HepG2 (cell line): ENCODE data around the gene GPT2. TPM values are rescaled to one million over a fixed set of nuclear protein-coding genes. Genes with fewer than 3 reads are reported as not detected.

ENCODE experiments used
- CENPX ChIP-seq: sonication (generic); formaldehyde crosslinking; IDR thresholded peaks from 2 replicates; pipeline ENCODE4 v1.9.0; 2021; ENCODE audit warnings: mild to moderate bottlenecking, missing genetic modification reagents, moderate library complexity
- DMTF1 ChIP-seq: sonication (generic); formaldehyde crosslinking; IDR thresholded peaks from 2 replicates; pipeline ENCODE4 v1.4.0; 2020; ENCODE audit warnings: mild to moderate bottlenecking, missing genetic modification reagents
- RFX1 ChIP-seq: fragments of 450-650 bp; IDR thresholded peaks from 2 replicates; pipeline ENCODE4 v1.6.1; 2017
- ZNF383 ChIP-seq: sonication (generic); formaldehyde crosslinking; IDR thresholded peaks from 2 replicates; pipeline ENCODE4 v1.4.0; 2020; ENCODE audit warnings: missing genetic modification reagents, mild to moderate bottlenecking, borderline replicate concordance
- ZNF407 ChIP-seq: sonication (generic); formaldehyde crosslinking; IDR thresholded peaks from one replicate; pipeline ENCODE4 v1.5.1; 2020; ENCODE audit warnings: mild to moderate bottlenecking, missing genetic modification reagents; ENCODE audit errors: not compliant biosample characterization
- ZNF660 ChIP-seq: sonication (generic); formaldehyde crosslinking; IDR thresholded peaks from 2 replicates; pipeline ENCODE4 v1.5.1; 2020; ENCODE audit warnings: mild to moderate bottlenecking, low read depth, missing genetic modification reagents, borderline replicate concordance
- polyA plus RNA-seq, 8 experiments: library from polyadenylated mRNA; depleted of rRNA in 3 of 8; stranded (reverse) in 7 of 8; unstranded in 1 of 8; fragments of >200 nt; fragmentation: Illumina TruSeq in 4 of 8; extraction: Trizol in 4 of 8; gene quantifications; 2 replicates each; pipeline versions ENCODE4 v1.2.1 to v1.2.3, GENCODE V29; 2011 to 2016; ENCODE audit warnings: low read depth in 4 of 8, missing spikeins in 1 of 8, mixed read lengths in 1 of 8; ENCODE audit not compliant: insufficient read depth in 1 of 8
- total RNA-seq, 5 experiments: library from RNA; depleted of rRNA; stranded (reverse); fragments of >200 nt; fragmentation: Illumina TruSeq; extraction: Trizol; gene quantifications; 2 replicates each; pipeline ENCODE4 v1.2.3, GENCODE V29; 2016; ENCODE audit warnings: low read depth in 1 of 5
- TF ChIP-seq, protein P1 (sequence below): sonication (generic); formaldehyde crosslinking; IDR thresholded peaks from 2 replicates; pipeline ENCODE4 v1.4.0; 2020; ENCODE audit warnings: missing genetic modification reagents, borderline replicate concordance
- TF ChIP-seq, protein P2 (sequence below): sonication (generic); formaldehyde crosslinking; IDR thresholded peaks from 2 replicates; pipeline ENCODE4 v1.4.0; 2020; ENCODE audit warnings: mild to moderate bottlenecking, missing genetic modification reagents
- TF ChIP-seq, protein P3 (sequence below): sonication (generic); formaldehyde crosslinking; IDR thresholded peaks from 2 replicates; pipeline ENCODE4 v1.4.0; 2020; ENCODE audit warnings: missing genetic modification reagents, borderline replicate concordance
- TF ChIP-seq, protein P4 (sequence below): sonication (generic); formaldehyde crosslinking; IDR thresholded peaks from 2 replicates; pipeline ENCODE4 v1.5.1; 2020; ENCODE audit warnings: missing genetic modification reagents, mild to moderate bottlenecking, borderline replicate concordance

GPT2 gene
- total and polyA plus RNA-seq, 2 of the 13 experiments (the other 11 are each of a cell fraction or from before 2014, with no cell fraction given), result 138 to 267 TPM

- TF ChIP-seq, protein P1, sequence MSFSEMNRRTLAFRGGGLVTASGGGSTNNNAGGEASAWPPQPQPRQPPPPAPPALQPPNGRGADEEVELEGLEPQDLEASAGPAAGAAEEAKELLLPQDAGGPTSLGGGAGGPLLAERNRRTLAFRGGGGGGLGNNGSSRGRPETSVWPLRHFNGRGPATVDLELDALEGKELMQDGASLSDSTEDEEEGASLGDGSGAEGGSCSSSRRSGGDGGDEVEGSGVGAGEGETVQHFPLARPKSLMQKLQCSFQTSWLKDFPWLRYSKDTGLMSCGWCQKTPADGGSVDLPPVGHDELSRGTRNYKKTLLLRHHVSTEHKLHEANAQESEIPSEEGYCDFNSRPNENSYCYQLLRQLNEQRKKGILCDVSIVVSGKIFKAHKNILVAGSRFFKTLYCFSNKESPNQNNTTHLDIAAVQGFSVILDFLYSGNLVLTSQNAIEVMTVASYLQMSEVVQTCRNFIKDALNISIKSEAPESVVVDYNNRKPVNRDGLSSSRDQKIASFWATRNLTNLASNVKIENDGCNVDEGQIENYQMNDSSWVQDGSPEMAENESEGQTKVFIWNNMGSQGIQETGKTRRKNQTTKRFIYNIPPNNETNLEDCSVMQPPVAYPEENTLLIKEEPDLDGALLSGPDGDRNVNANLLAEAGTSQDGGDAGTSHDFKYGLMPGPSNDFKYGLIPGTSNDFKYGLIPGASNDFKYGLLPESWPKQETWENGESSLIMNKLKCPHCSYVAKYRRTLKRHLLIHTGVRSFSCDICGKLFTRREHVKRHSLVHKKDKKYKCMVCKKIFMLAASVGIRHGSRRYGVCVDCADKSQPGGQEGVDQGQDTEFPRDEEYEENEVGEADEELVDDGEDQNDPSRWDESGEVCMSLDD (CRISPR knock-in tag), result no peak
- TF ChIP-seq RFX1 (no peak), CENPX (no peak), ZNF407 (CRISPR knock-in tag) (no peak), ZNF383 (CRISPR knock-in tag) (no peak), DMTF1 (CRISPR knock-in tag) (no peak), ZNF660 (CRISPR knock-in tag) (no peak)
- TF ChIP-seq, protein P2, sequence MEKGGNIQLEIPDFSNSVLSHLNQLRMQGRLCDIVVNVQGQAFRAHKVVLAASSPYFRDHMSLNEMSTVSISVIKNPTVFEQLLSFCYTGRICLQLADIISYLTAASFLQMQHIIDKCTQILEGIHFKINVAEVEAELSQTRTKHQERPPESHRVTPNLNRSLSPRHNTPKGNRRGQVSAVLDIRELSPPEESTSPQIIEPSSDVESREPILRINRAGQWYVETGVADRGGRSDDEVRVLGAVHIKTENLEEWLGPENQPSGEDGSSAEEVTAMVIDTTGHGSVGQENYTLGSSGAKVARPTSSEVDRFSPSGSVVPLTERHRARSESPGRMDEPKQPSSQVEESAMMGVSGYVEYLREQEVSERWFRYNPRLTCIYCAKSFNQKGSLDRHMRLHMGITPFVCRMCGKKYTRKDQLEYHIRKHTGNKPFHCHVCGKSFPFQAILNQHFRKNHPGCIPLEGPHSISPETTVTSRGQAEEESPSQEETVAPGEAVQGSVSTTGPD (CRISPR knock-in tag), result no peak
- TF ChIP-seq, protein P3, sequence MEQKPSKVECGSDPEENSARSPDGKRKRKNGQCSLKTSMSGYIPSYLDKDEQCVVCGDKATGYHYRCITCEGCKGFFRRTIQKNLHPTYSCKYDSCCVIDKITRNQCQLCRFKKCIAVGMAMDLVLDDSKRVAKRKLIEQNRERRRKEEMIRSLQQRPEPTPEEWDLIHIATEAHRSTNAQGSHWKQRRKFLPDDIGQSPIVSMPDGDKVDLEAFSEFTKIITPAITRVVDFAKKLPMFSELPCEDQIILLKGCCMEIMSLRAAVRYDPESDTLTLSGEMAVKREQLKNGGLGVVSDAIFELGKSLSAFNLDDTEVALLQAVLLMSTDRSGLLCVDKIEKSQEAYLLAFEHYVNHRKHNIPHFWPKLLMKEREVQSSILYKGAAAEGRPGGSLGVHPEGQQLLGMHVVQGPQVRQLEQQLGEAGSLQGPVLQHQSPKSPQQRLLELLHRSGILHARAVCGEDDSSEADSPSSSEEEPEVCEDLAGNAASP (CRISPR knock-in tag), result no peak
- TF ChIP-seq, protein P4, sequence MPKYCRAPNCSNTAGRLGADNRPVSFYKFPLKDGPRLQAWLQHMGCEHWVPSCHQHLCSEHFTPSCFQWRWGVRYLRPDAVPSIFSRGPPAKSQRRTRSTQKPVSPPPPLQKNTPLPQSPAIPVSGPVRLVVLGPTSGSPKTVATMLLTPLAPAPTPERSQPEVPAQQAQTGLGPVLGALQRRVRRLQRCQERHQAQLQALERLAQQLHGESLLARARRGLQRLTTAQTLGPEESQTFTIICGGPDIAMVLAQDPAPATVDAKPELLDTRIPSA (CRISPR knock-in tag), result no peak
These were observed 64.5 kb downstream of the GPT2 start (continued) for GRCh38 chr16:46948548-46949166.
